ENCODE measurements around the gene DNAJC12. TPM values are rescaled to one million over a fixed set of nuclear protein-coding genes. Genes with fewer than 3 reads are reported as not detected.

DNAJC12 gene
- total RNA-seq, 1 experiment from 2014 or later = 4.3 TPM

DNA sequence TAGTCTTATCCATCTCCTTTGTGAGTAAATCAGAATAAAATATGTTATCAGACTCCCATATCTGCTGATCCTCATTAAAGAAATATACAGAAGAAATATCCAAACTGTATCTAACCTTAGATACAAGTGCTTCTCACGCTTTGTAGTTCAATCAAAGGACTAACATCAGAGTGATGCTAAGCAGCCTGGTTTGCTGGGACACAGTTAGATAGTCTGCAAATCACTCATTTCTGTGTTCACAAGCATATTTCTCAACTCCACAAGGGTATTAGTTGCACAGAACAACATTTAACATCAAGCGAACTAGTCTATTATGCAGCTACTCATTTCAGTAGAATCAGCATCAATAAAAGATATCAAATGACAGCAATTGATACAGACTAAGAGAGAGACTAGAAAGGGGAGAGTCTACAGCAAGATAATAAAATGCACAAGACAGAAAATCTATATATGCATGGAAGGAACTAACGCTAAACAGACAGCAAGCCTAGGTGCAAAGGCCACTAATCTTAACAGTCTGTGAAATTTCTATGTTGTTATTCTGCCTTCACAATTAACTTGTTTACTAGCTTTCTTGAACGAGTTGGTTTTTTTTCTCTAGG lies 30.0 kb downstream of the DNAJC12 start:
- H4K20me1 ChIP-seq (ENCODE audit: insufficient read depth) = no peaks in the 10 kb centered on the region
- DNase-seq (ENCODE audit: low read depth, low spot score) (no peak), ATAC-seq (no peak)
- H3K27me3 ChIP-seq (ENCODE audit: insufficient read depth, low read length) = no peaks in the 10 kb centered on the region
- H3K4me2 ChIP-seq (ENCODE audit: low read length) = no peak overlapping the region
- TF ChIP-seq EZH2 (IDR thresholded peaks at IDR 0.05) (no peak), ELF1 (IDR thresholded peaks at IDR 0.05; ENCODE audit: borderline replicate concordance, low read depth) (no peak), POLR2A (IDR thresholded peaks at IDR 0.05; ENCODE audit: borderline replicate concordance, extremely low read depth, insufficient read depth, insufficient read length) (no peak), ZNF274 (IDR thresholded peaks at IDR 0.05; ENCODE audit: low read depth, low read length) (no peak), EGR1 (IDR thresholded peaks at IDR 0.05; ENCODE audit: low read depth) (no peak), SIN3A (IDR thresholded peaks at IDR 0.05; ENCODE audit: low read depth) (no peak), POLR2AphosphoS5 (IDR thresholded peaks at IDR 0.05; ENCODE audit: low read depth, low read length) (no peak), FOSL1 (IDR thresholded peaks at IDR 0.05; ENCODE audit: low read depth) (no peak), RAD21 (IDR thresholded peaks at IDR 0.05; ENCODE audit: low read depth) (no peak), MAX (IDR thresholded peaks at IDR 0.05) (no peak), CBX3 (IDR thresholded peaks at IDR 0.05; ENCODE audit: low read depth) (no peak)
- POLR2A ChIA-PET = no interaction called here
- BruUV-seq (replicated peaks) = no TSS peak
- RAD21 ChIA-PET (ENCODE audit: low non-redundant PET in 1 of 2, low total read pairs in 2 of 2, uncharacterized antibody in 2 of 2, unreplicated experiment in 2 of 2) = no interaction called here
- intact Hi-C loops (cut with micrococcal nuclease) = no loop called here
- no peak overlapping the region for H3K9ac ChIP-seq (ENCODE audit: low read length)
- H3K9me2 ChIP-seq (ENCODE audit: insufficient read depth) = no peaks in the 10 kb centered on the region
- no peaks in the 10 kb centered on the region for H3K4me1 ChIP-seq (ENCODE audit: control insufficient read depth in 1 of 2, insufficient read depth in 2 of 2, low read length in 2 of 2)
- CTCF ChIA-PET = interaction anchor here (1.3 kb wide), 1 partner anchor 20 kb away, joined by 3 read pairs; no protein-coding TSS in a partner anchor
- no peak overlapping the region for H3K27ac ChIP-seq (ENCODE audit: low read depth, low read length)
- no peak overlapping the region for H3K4me3 ChIP-seq (replicated peaks in 1 of 2; ENCODE audit: low read depth in 1 of 2, low read length in 2 of 2)
- no peaks in the 10 kb centered on the region for H3K9me3 ChIP-seq (ENCODE audit: control insufficient read depth in 1 of 2, insufficient read depth in 1 of 2, low read depth in 1 of 2, low read length in 2 of 2)
- no peaks in the 10 kb centered on the region for H3K36me3 ChIP-seq (ENCODE audit: control insufficient read depth in 1 of 2, insufficient read depth in 2 of 2, low read length in 2 of 2)
- no peaks in the 10 kb centered on the region for H3K79me2 ChIP-seq (ENCODE audit: insufficient read depth, low read length)
- no peak overlapping the region for H2AFZ ChIP-seq (ENCODE audit: low read depth, low read length, poor library complexity, severe bottlenecking)

- no peak for DNase-seq (ENCODE audit: low read depth, low spot score)
- H3K4me3 ChIP-seq (replicated peaks in 1 of 2; ENCODE audit: low read depth in 1 of 2, low read length in 2 of 2) = no peak overlapping the region
- ChIA-PET CTCF (interaction anchor here (1.5 kb wide), 1 partner anchor 16 kb away, joined by 7 read pairs; no protein-coding TSS in a partner anchor), RAD21 (ENCODE audit: low non-redundant PET in 1 of 2, low total read pairs in 2 of 2, uncharacterized antibody in 2 of 2, unreplicated experiment in 2 of 2) (no interaction called here), POLR2A (no interaction called here)
- H3K9ac ChIP-seq (ENCODE audit: low read length) = no peak overlapping the region
- no peak overlapping the region for H3K4me2 ChIP-seq (ENCODE audit: low read length)
- no peak for ATAC-seq
- intact Hi-C loops (cut with micrococcal nuclease) = no loop called here
- H3K79me2 ChIP-seq (ENCODE audit: insufficient read depth, low read length) = no peaks in the 10 kb centered on the region
- H3K27ac ChIP-seq (ENCODE audit: low read depth, low read length) = no peak overlapping the region
- H3K36me3 ChIP-seq (ENCODE audit: control insufficient read depth in 1 of 2, insufficient read depth in 2 of 2, low read length in 2 of 2) = no peaks in the 10 kb centered on the region
- no TSS peak for BruUV-seq (replicated peaks)
- TF ChIP-seq SIN3A (IDR thresholded peaks at IDR 0.05; ENCODE audit: low read depth) (no peak), SRF (IDR thresholded peaks at IDR 0.05; ENCODE audit: low read depth) (no peak), MAX (IDR thresholded peaks at IDR 0.05) (no peak), RAD21 (IDR thresholded peaks at IDR 0.05; ENCODE audit: low read depth) (no peak), SP1 (IDR thresholded peaks at IDR 0.05; ENCODE audit: low read depth) (no peak), EZH2phosphoT487 (IDR thresholded peaks at IDR 0.05; ENCODE audit: borderline replicate concordance) (no peak), JUND (IDR thresholded peaks at IDR 0.05) (no peak), YY1 (IDR thresholded peaks at IDR 0.05; ENCODE audit: extremely low read depth, insufficient replicate concordance, low read depth, low read length) (no peak), EZH2 (IDR thresholded peaks at IDR 0.05) (no peak), CBX3 (IDR thresholded peaks at IDR 0.05; ENCODE audit: low read depth) (no peak)
- TF ChIP-seq, protein P1, sequence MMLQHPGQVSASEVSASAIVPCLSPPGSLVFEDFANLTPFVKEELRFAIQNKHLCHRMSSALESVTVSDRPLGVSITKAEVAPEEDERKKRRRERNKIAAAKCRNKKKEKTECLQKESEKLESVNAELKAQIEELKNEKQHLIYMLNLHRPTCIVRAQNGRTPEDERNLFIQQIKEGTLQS (IDR thresholded peaks at IDR 0.05) = no peak
- H3K27me3 ChIP-seq (ENCODE audit: insufficient read depth, low read length) = no peaks in the 10 kb centered on the region
- no peak overlapping the region for H2AFZ ChIP-seq (ENCODE audit: low read depth, low read length, poor library complexity, severe bottlenecking)
- no peaks in the 10 kb centered on the region for H3K4me1 ChIP-seq (ENCODE audit: control insufficient read depth in 1 of 2, insufficient read depth in 2 of 2, low read length in 2 of 2)
- no peaks in the 10 kb centered on the region for H3K9me2 ChIP-seq (ENCODE audit: insufficient read depth)
- H3K9me3 ChIP-seq (ENCODE audit: control insufficient read depth in 1 of 2, insufficient read depth in 1 of 2, low read depth in 1 of 2, low read length in 2 of 2) = no peaks in the 10 kb centered on the region
- no peaks in the 10 kb centered on the region for H4K20me1 ChIP-seq (ENCODE audit: insufficient read depth)
These were observed 33.7 kb downstream of the DNAJC12 start for GRCh38 chr10:67804395-67804678.

Measured in HCT116 (cell line).